ENCODE measurements around the gene DRAM1.
"Not testable (repeated sequence)": the region's sequence is repeated elsewhere in the genome, so short reads cannot be mapped to it uniquely, and the experiment has no call there.

Gene DRAM1

DNA sequence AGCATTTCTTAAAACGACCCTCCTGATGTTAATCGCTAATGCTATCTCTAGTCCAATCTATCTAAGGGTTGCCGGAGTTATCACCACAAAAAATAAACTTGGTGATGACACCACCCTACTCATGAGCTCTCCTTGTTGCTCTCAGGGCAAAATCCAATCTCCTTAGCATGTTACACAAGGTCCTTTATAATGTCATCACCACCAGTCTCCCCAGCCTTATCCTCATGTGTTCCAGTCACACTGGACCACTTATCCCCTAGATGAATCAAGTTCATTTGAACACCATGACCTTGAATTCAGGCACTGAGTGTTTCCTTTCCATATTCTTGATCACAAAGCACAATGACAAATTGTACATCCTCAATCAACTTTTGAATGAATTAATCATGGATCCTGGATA is 19.0 kb upstream of the DRAM1 start:
- in situ Hi-C loops (cut with MboI; ENCODE audit: low sequenced_read_pairs) = no loop called here

GRCh38 chr12:101859664-101860607 is 17.4 kb upstream of the DRAM1 start:
- in situ Hi-C loops (cut with MboI; ENCODE audit: low sequenced_read_pairs) = no loop called here

- in situ Hi-C loops (cut with MboI; ENCODE audit: low sequenced_read_pairs) = not testable (repeated sequence)
Observed at GRCh38 chr12:101861688-101862087, 15.7 kb upstream of the DRAM1 start.

GRCh38 chr12:101862245-101862644 is 15.1 kb upstream of the DRAM1 start:
- in situ Hi-C loops (cut with MboI; ENCODE audit: low sequenced_read_pairs) = no loop called here

DNA sequence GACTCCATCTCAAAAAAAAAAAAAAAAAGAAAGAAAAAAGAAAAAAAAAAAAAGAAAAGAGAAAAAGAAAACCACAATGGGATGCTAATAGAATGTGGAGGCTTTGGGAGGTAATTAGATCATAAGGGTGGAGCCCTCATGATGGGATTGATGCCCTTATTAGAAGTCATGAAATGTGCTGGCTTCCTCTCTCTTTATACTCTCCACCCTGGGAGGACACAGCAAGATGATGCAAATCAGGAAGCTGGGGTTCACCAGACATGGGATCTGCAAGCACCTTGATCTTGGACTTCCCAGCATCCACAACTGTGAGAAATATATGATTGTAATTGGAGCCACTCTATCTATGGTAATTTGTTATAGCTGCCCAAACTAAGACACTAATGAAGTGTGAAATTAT is 13.4 kb upstream of the DRAM1 start:
- in situ Hi-C loops (cut with MboI; ENCODE audit: low sequenced_read_pairs) = no loop called here

GRCh38 chr12:101866615-101867373 is 10.6 kb upstream of the DRAM1 start:
- in situ Hi-C loops (cut with MboI; ENCODE audit: low sequenced_read_pairs) = no loop called here

DNA sequence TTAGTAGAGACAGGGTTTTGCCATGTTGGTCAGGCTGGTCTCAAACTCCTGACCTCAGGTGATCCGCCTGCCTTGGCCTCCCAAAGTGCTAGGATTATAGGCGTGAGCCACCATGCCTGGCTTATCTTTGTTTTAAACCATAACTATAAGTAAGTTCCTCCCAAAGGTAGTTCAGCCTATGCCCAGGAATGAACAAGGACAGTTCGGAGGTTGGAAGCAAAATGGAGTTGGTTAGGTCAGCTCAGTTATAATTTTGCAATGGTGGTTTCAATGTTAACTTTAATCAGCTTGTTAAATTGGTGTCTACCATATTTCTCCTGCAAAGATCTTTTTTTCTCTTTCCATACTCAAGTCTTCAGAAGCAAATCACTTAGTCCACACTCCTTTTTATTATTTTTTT is 9.8 kb upstream of the DRAM1 start:
- in situ Hi-C loops (cut with MboI; ENCODE audit: low sequenced_read_pairs) = not testable (repeated sequence)

DNA sequence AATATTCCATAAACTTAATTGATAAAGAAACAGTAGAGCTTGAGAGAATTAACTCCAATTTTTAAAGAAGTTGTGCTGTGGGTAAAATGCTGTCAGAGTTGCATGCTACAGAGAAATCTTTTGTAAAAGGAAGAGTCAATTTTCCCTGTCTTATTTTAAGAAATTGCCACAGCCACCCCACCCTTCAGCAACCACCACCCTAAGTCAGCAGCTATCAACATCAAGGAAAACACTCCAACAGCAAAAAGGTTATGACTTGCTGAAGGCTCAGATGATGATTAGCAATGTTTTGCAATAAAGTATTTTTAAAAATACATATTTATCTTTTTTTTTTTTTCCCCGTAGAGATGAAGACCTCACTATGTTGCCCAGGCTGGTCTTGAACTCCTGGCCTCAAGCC is 6.5 kb upstream of the DRAM1 start:
- in situ Hi-C loops (cut with MboI; ENCODE audit: low sequenced_read_pairs) = no loop called here

- in situ Hi-C loops (cut with MboI; ENCODE audit: low sequenced_read_pairs) = no loop called here
Observed at GRCh38 chr12:101875162-101875561, 2.2 kb upstream of the DRAM1 start.

DNA sequence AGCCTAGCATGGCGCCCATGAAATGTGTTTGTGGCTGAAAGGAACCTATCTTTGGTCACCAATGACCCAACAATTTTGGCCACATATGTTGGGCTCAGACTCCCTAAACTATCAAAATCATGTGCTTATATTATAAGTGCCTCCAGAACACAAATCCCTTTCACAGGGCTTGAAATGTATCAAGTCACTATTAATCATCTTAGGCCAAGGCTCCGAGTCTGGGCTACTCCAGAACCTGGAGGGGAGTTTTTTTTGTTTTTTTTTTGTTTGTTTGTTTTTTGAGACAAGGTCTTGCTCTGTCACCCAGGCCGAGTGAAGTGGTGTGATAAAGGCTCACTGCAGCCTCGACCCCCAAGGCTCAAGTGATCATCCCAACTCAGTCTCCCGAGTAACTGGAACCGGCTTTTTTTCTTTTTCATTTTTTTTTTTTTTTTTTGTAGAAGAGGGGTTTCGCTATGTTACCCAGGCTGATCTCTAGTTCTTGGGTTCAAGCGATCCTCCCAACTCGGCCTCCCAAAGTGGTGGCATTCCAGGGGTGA is 989 bp upstream of the DRAM1 start:
- in situ Hi-C loops (cut with MboI; ENCODE audit: low sequenced_read_pairs) = no loop called here

GRCh38 chr12:101877806-101878242 is 444 bp downstream of the DRAM1 start:
- in situ Hi-C loops (cut with MboI; ENCODE audit: low sequenced_read_pairs) = no loop called here

GRCh38 chr12:101878243-101878821 is 952 bp downstream of the DRAM1 start:
- in situ Hi-C loops (cut with MboI; ENCODE audit: low sequenced_read_pairs) = no loop called here

DNA sequence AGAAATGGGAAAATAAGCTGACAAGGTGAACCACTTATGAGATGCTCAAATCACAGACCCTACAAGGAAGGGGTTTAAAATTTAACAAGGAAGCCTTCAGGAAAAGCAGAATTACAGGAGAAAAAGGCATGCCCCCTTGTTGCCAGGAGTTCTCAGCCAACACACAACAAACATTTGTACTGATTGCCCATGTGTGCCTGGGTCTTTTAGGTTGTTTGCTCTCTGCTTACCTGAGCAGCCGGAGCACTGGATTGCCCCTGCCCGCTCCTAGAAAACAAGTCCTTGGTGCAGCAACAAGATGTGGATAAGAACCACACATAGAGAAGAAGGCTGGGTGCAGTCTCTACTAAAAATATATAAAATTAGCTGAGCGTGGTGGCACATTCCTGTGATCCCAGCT is 3.4 kb downstream of the DRAM1 start:
- in situ Hi-C loops (cut with MboI; ENCODE audit: low sequenced_read_pairs) = no loop called here

DNA sequence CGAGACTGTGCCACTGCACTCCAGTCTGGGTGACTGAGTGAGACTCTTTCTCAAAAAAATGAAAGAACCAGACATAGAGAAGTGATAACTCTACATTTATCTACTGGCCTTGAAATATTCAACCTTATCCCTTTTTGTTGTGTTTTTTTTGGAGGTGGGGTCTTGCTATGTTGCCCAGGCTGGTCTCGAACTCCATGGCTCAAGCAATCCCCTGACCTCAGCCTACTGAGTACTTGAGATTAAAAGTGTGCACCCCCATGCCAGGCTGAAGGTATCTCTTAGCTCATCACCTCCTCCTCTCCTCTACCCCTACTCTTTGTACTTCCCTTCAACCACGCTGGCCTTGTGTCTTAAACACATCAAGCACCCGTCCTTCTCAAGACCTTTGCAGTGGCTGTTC is 3.8 kb downstream of the DRAM1 start:
- in situ Hi-C loops (cut with MboI; ENCODE audit: low sequenced_read_pairs) = no loop called here

DNA sequence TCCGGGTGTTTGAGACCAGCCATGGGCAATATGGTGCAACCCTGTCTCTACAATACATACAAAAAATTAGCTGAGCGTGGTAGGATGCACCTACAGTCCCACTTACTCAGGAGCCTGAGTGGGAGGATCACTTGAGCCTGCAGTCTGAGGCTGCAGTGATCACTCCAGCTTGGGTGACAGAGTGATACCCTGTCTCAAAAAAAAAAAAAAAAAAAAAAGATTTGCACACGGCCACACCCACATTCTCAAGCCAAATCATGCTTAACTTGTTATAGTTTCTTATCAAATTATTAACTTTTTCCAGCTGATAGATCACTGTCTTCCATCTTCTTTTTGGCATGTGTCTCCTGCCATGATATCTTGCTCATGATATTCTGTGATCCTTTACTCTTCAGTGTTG is 6.8 kb downstream of the DRAM1 start:
- in situ Hi-C loops (cut with MboI; ENCODE audit: low sequenced_read_pairs) = no loop called here

GRCh38 chr12:101884781-101885340 is 7.5 kb downstream of the DRAM1 start:
- in situ Hi-C loops (cut with MboI; ENCODE audit: low sequenced_read_pairs) = not testable (repeated sequence)

- in situ Hi-C loops (cut with MboI; ENCODE audit: low sequenced_read_pairs) = no loop called here
Observed at GRCh38 chr12:101885912-101886561, 8.7 kb downstream of the DRAM1 start.

DNA sequence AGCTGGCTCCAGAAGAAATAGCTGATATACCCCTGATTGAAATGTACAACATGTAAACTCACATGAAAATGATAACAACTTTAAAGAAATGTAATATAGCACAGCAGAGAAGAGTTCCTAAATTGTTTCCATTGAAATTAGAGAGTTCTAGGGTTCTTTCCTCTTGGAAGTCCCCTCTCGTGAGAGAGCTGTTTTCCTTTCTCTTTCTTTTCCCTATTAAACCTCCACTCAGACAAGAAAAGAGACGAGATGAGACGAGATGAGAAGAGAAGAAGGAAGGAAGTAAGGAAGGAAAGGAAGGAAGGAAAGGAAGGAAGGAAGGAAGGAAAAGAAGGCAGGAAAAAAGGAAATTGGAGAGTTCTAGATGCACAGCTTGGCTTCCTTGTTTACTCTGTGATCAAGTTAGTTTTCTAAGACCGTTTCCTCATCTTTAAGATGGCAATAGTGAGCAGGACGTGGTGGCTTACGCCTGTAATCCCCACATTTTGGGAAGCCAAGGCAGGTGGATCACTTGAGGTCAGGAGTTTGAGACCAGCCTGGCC is 11.9 kb downstream of the DRAM1 start:
- in situ Hi-C loops (cut with MboI; ENCODE audit: low sequenced_read_pairs) = no loop called here

- in situ Hi-C loops (cut with MboI; ENCODE audit: low sequenced_read_pairs) = no loop called here
Observed at GRCh38 chr12:101891462-101891971, 14.1 kb downstream of the DRAM1 start.

DNA sequence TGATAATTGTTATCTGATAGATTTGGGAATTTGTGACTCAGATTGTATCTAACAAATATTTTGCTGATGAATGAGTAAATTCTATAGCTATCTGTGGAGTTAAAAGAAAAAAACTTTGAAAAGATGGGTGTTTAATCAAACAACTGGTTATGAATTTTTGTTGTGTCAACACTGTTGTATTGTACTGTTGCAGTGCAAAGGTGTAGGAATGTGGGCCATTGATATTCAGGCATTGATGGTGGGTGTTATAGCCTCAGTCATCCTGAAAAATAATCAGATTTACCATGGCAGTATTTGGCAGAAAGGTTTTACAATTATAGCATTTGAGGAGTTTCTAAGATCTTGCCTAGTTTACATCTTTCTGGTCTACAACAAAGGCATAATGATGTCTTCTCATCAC is 15.4 kb downstream of the DRAM1 start:
- in situ Hi-C loops (cut with MboI; ENCODE audit: low sequenced_read_pairs) = no loop called here

Measured in HL-60/S4 (cell line).